H1 (cell line): ENCODE results near the gene PLA2G1B. TPM values are rescaled to one million over a fixed set of nuclear protein-coding genes. Genes with fewer than 3 reads are reported as not detected.

Experiments
- CTCF ChIA-PET: fragments of 300-600 bp; sonication (Branson Sonifier 250); formaldehyde crosslinking; loops from one replicate; lab custom pipeline; 2021; ENCODE audit not compliant: partially characterized antibody; lab: Charles Lee
- POLR2A ChIA-PET: fragments of 300-600 bp; sonication (Branson Sonifier 250); formaldehyde crosslinking; loops from one replicate; lab custom pipeline; 2021; ENCODE audit warnings: inconsistent platforms; ENCODE audit not compliant: partially characterized antibody; lab: Charles Lee
- DNase-seq, 2 experiments: peaks; one replicate each; pipeline versions ENCODE4 v3.0.0 to v3.0.0-alpha.2; 2010 to 2022; ENCODE audit warnings: low spot score in 2 of 2, low read depth in 1 of 2, mixed read lengths in 1 of 2
- FAIRE-seq: peaks from 2 replicates; lab custom pipeline; 2011; peaks lifted over from hg19 to GRCh38; lab: Jason Lieb, UNC
- H2AFZ ChIP-seq: 2 replicates; pipeline ENCODE4 v1.8.1; 2012; ENCODE audit warnings: low read length, inconsistent platforms
- H2AK5ac ChIP-seq: 2 replicates; pipeline ENCODE4 v1.6.1; 2013; ENCODE audit warnings: low read depth, low read length
- H2BK120ac ChIP-seq: replicated peaks from 2 replicates; pipeline ENCODE3; 2013; ENCODE audit warnings: low read depth, low read length, inconsistent platforms
- H2BK12ac ChIP-seq: 2 replicates; pipeline ENCODE4 v1.6.1; 2013; ENCODE audit warnings: low read depth, low read length
- H2BK15ac ChIP-seq: 2 replicates; pipeline ENCODE4 v1.6.1; 2013; ENCODE audit warnings: low read length
- H2BK20ac ChIP-seq: 2 replicates; pipeline ENCODE4 v1.6.1; 2013; ENCODE audit warnings: low read length
- H2BK5ac ChIP-seq: 2 replicates; pipeline ENCODE4 v1.6.1; 2013; ENCODE audit warnings: low read depth, low read length
- H3K14ac ChIP-seq: 2 replicates; pipeline ENCODE4 v1.6.1; 2013; ENCODE audit warnings: inconsistent platforms; ENCODE audit not compliant: insufficient read length
- H3K18ac ChIP-seq: 2 replicates; pipeline ENCODE4 v1.6.1; 2013; ENCODE audit warnings: low read length; ENCODE audit errors: extremely low read depth
- H3K23ac ChIP-seq: 2 replicates; pipeline ENCODE4 v1.6.1; 2013; ENCODE audit warnings: inconsistent platforms; ENCODE audit not compliant: insufficient read length
- H3K23me2 ChIP-seq: 2 replicates; pipeline ENCODE4 v1.6.1; 2013; ENCODE audit warnings: low read depth, low read length
- H3K27ac ChIP-seq: 2 replicates; pipeline ENCODE4 v1.6.1; 2011; ENCODE audit warnings: low read depth, low read length, inconsistent platforms
- H3K27me3 ChIP-seq, 4 experiments: replicated peaks in 1 of 4; 1 replicate in 1 of 4; 2 replicates in 3 of 4; pipeline versions ENCODE4 v1.6.1 to v1.8.1; 2011 to 2013; ENCODE audit warnings: low read length in 3 of 4, mild to moderate bottlenecking in 3 of 4, inconsistent platforms in 2 of 4, mixed read lengths in 2 of 4, moderate library complexity in 1 of 4; ENCODE audit not compliant: control insufficient read depth in 3 of 4, insufficient read depth in 3 of 4; ENCODE audit errors: extremely low read depth in 1 of 4
- H3K36me3 ChIP-seq, 4 experiments: 2 replicates each; pipeline versions ENCODE4 v1.6.1 to v1.8.1; 2011 to 2013; ENCODE audit warnings: mild to moderate bottlenecking in 4 of 4, low read length in 3 of 4, moderate library complexity in 2 of 4, control low read depth in 1 of 4, inconsistent platforms in 1 of 4; ENCODE audit not compliant: insufficient read depth in 4 of 4, control insufficient read depth in 2 of 4
- H3K4ac ChIP-seq: replicated peaks from 2 replicates; pipeline ENCODE3; 2013; ENCODE audit warnings: low read length, low read depth, mixed read lengths, inconsistent platforms; ENCODE audit not compliant: insufficient read length
- H3K4me1 ChIP-seq, 4 experiments: replicated peaks in 1 of 4; 1 replicate in 1 of 4; 2 replicates in 3 of 4; pipeline versions ENCODE4 v1.6.1 to v1.8.1; 2011 to 2013; ENCODE audit warnings: low read length in 3 of 4, inconsistent platforms in 2 of 4, mixed read lengths in 1 of 4; ENCODE audit not compliant: insufficient read depth in 4 of 4, control insufficient read depth in 3 of 4
- H3K4me2 ChIP-seq, 2 experiments: 2 replicates each; pipeline versions ENCODE4 v1.6.1 to v1.8.1; 2011 to 2013; ENCODE audit warnings: low read depth in 2 of 2, low read length in 2 of 2, control low read depth in 1 of 2, inconsistent platforms in 1 of 2, mild to moderate bottlenecking in 1 of 2; ENCODE audit not compliant: insufficient read depth in 1 of 2
- H3K4me3 ChIP-seq, 4 experiments: fragments of 200-600, 300-600 bp in 1 of 4; sonication (generic), shearing (Covaris generic), sonication (Bioruptor Twin) in 1 of 4; 2 replicates each; pipeline versions ENCODE4 v1.5.1 to v1.8.1; 2011 to 2016; ENCODE audit warnings: low read length in 4 of 4, low read depth in 3 of 4, control low read depth in 2 of 4, inconsistent platforms in 2 of 4, mild to moderate bottlenecking in 2 of 4, mixed read lengths in 1 of 4, moderate library complexity in 1 of 4; ENCODE audit not compliant: insufficient read depth in 2 of 4; ENCODE audit errors: extremely low read depth in 1 of 4
- H3K56ac ChIP-seq: replicated peaks from 2 replicates; pipeline ENCODE3; 2013; ENCODE audit warnings: low read depth, mild to moderate bottlenecking, mixed read lengths, low read length, inconsistent platforms; ENCODE audit not compliant: insufficient read length
- H3K79me1 ChIP-seq: 2 replicates; pipeline ENCODE4 v1.6.1; 2013; ENCODE audit warnings: low read depth, low read length, control low read depth
- H3K79me2 ChIP-seq, 2 experiments: 2 replicates each; pipeline versions ENCODE4 v1.6.1 to v1.8.1; 2012 to 2013; ENCODE audit warnings: low read length in 2 of 2, mild to moderate bottlenecking in 2 of 2, inconsistent platforms in 1 of 2; ENCODE audit not compliant: insufficient read depth in 2 of 2, control insufficient read depth in 1 of 2
- H3K9ac ChIP-seq, 4 experiments: replicated peaks in 1 of 4; 1 replicate in 1 of 4; 2 replicates in 3 of 4; pipeline versions ENCODE4 v1.6.1 to v1.8.1; 2011 to 2013; ENCODE audit warnings: low read depth in 3 of 4, low read length in 3 of 4, control low read depth in 2 of 4, mild to moderate bottlenecking in 2 of 4, moderate library complexity in 2 of 4, inconsistent platforms in 1 of 4; ENCODE audit errors: extremely low read depth in 1 of 4
- H3K9me3 ChIP-seq, 2 experiments: 2 replicates each; pipeline versions ENCODE4 v1.6.1 to v1.8.1; 2012 to 2013; ENCODE audit warnings: mild to moderate bottlenecking in 2 of 2, moderate library complexity in 2 of 2, control low read depth in 1 of 2, inconsistent platforms in 1 of 2, low read depth in 1 of 2, low read length in 1 of 2, mixed read lengths in 1 of 2; ENCODE audit not compliant: insufficient read depth in 2 of 2
- H4K20me1 ChIP-seq, 2 experiments: replicated peaks in 1 of 2; 2 replicates each; pipeline versions ENCODE3 to v1.8.1; 2011 to 2013; ENCODE audit warnings: inconsistent platforms in 2 of 2, low read length in 2 of 2, mild to moderate bottlenecking in 1 of 2; ENCODE audit not compliant: insufficient read depth in 2 of 2, control insufficient read depth in 1 of 2
- H4K5ac ChIP-seq: 2 replicates; pipeline ENCODE4 v1.6.1; 2013; ENCODE audit warnings: low read length, low read depth, mixed read lengths, inconsistent platforms; ENCODE audit not compliant: insufficient read length
- H4K8ac ChIP-seq: 2 replicates; pipeline ENCODE4 v1.8.0; 2013; ENCODE audit warnings: mild to moderate bottlenecking, moderate library complexity, low read length, inconsistent platforms; ENCODE audit not compliant: insufficient read depth; ENCODE audit errors: extremely low read depth
- H4K91ac ChIP-seq: replicated peaks from 2 replicates; pipeline ENCODE3; 2013; ENCODE audit warnings: low read length, mixed read lengths, inconsistent platforms; ENCODE audit not compliant: insufficient read length
- FOSL1 ChIP-seq: IDR thresholded peaks from 2 replicates; pipeline ENCODE4 v1.6.1; 2011; ENCODE audit warnings: mild to moderate bottlenecking, low read depth, low read length, moderate library complexity; ENCODE audit not compliant: insufficient read depth
- JUND ChIP-seq: IDR thresholded peaks from 2 replicates; pipeline ENCODE4 v1.6.1; 2011; ENCODE audit warnings: mild to moderate bottlenecking, improper control_type of control experiment, low read length
- KDM4A ChIP-seq: IDR thresholded peaks from one replicate; pipeline ENCODE4 v1.7.1; 2012; ENCODE audit warnings: low read depth, mild to moderate bottlenecking, moderate library complexity, low read length, inconsistent platforms; ENCODE audit not compliant: severe bottlenecking
- KDM5A ChIP-seq: fragments of 200-600 bp; IDR thresholded peaks from 2 replicates; pipeline ENCODE4 v1.7.1; 2012; ENCODE audit warnings: mild to moderate bottlenecking, low read length, inconsistent platforms, mixed read lengths
- NANOG ChIP-seq: IDR thresholded peaks from 2 replicates; pipeline ENCODE4 v1.6.1; 2011; ENCODE audit warnings: low read length, low read depth, mild to moderate bottlenecking, inconsistent platforms; ENCODE audit not compliant: insufficient read depth, poor library complexity, severe bottlenecking
- NRF1 ChIP-seq: IDR thresholded peaks from 2 replicates; pipeline ENCODE4 v1.6.1; 2011; ENCODE audit warnings: mild to moderate bottlenecking, low read depth, low read length, improper control_type of control experiment
- RAD21 ChIP-seq, 2 experiments: IDR thresholded peaks in 1 of 2; conservative IDR thresholded peaks in 1 of 2; 2 replicates each; pipeline ENCODE4 v1.6.1; 2011; ENCODE audit warnings: low read depth in 2 of 2, low read length in 2 of 2, improper control_type of control experiment in 1 of 2, inconsistent platforms in 1 of 2, mild to moderate bottlenecking in 1 of 2, moderate library complexity in 1 of 2
- RBBP5 ChIP-seq: IDR thresholded peaks from 2 replicates; pipeline ENCODE4 v1.7.1; 2012; ENCODE audit warnings: low read depth, mild to moderate bottlenecking, inconsistent platforms, low read length, moderate library complexity, borderline replicate concordance
- RFX5 ChIP-seq: IDR thresholded peaks from 2 replicates; pipeline ENCODE4 v1.6.1; 2011; ENCODE audit warnings: low read depth, low read length, improper control_type of control experiment, borderline replicate concordance
- SP1 ChIP-seq: IDR thresholded peaks from 2 replicates; pipeline ENCODE4 v1.6.1; 2011; ENCODE audit warnings: low read depth, low read length
- WGBS, 2 experiments: shearing (Covaris generic) in 1 of 2; methylation state at CpG; one replicate each; pipeline versions ENCODE4 v1.1.6 to v1.1.7; 2013 to 2015; ENCODE audit warnings: low lambda C conversion rate in 2 of 2, mixed read lengths in 2 of 2, inconsistent platforms in 1 of 2, low coverage in 1 of 2, missing lambda C conversion rate in 1 of 2; ENCODE audit not compliant: insufficient replicate concordance in 2 of 2, insufficient coverage in 1 of 2, insufficient read length in 1 of 2; ENCODE audit errors: extremely low coverage in 1 of 2, missing lambda C conversion rate in 1 of 2; 5-methylcytosine and 5-hydroxymethylcytosine counted together
- polyA plus RNA-seq, 7 experiments: library from polyadenylated mRNA; depleted of rRNA in 3 of 7; stranded (reverse) in 5 of 7; unstranded in 2 of 7; fragments of >200 nt in 5 of 7; fragments of 200-250 nt in 2 of 7; gene quantifications; 1 replicate in 5 of 7; 2 replicates in 1 of 7; 4 replicates in 1 of 7; pipeline versions ENCODE4 v1.2.1 to v1.2.3, GENCODE V29; 2011 to 2013; ENCODE audit warnings: missing spikeins in 2 of 7, mixed read lengths in 2 of 7
- total RNA-seq: library from RNA; stranded (reverse); fragmentation: NEBNext Ultra II Directional; extraction: Animal tissue kit (Norgen Biotek cat#: 25700); gene quantifications from 2 replicates; pipeline ENCODE4 v1.2.1, GENCODE V29; 2021

The PLA2G1B gene
- total and polyA plus RNA-seq, 2 of the 8 experiments (the other 6 are each of a cell fraction or from before 2014, with no cell fraction given): not detected

DNA sequence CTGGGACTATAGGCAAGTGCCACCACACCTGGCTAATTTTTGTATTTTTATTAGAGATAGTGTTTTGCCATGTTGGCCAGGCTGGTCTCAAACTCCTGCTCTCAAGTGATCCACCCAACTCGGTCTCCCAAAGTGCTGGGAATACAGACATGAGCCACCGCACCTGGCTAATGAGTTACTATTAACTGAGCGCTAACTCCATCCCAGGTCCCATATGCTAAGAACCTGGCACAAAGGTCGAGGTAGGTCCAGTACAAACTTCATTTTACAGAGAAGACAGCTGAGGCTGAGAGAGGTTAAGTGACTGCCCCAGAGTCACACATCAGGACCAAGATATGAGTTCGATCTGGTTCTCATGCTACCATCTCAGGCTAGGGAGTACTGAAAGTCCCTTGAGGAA lies 4.5 kb upstream of the PLA2G1B start:
- no peak overlapping the region for H2BK120ac ChIP-seq
- no peaks in the 10 kb centered on the region for H3K4me1 ChIP-seq
- H3K79me1 ChIP-seq: no peaks in the 10 kb centered on the region
- TF ChIP-seq KDM5A (no peak), KDM4A (no peak), RAD21 (IDR thresholded peaks at IDR 0.05 in 1 of 2, conservative IDR thresholded peaks at IDR 0.05 in 1 of 2; ENCODE audit: low read depth in 2 of 2, low read length in 2 of 2) (no peak), FOSL1 (no peak), RFX5 (no peak), JUND (no peak), RBBP5 (no peak), NRF1 (no peak), SP1 (no peak), NANOG (no peak)
- no peaks in the 10 kb centered on the region for H4K20me1 ChIP-seq
- H2BK20ac ChIP-seq: no peak overlapping the region
- H3K9ac ChIP-seq: no peak overlapping the region
- H3K27ac ChIP-seq: no peak overlapping the region
- peaks cover 2% of the 10 kb centered on the region; the same call in 1 of the 2 replicates for H3K23me2 ChIP-seq
- H3K18ac ChIP-seq: no peak overlapping the region
- H4K5ac ChIP-seq: no peak overlapping the region
- H2AK5ac ChIP-seq: no peak overlapping the region
- no peak overlapping the region for H2AFZ ChIP-seq
- no peak overlapping the region for H3K56ac ChIP-seq
- no peak overlapping the region for H3K23ac ChIP-seq
- CTCF ChIA-PET: interaction anchor here (0.9 to 2.3 kb wide), 8 partner anchors 16 to 136 kb away, joined by 3 to 8 read pairs (median 3); no protein-coding TSS in a partner anchor
- WGBS, 2 experiments: 84% methylated on average over 5 of the region's 5 CpGs; no CpG with 5 or more reads in 1 of the 2 experiments
- H3K14ac ChIP-seq: no peak overlapping the region
- no peak overlapping the region for H2BK12ac ChIP-seq
- H2BK5ac ChIP-seq: no peak overlapping the region
- no peak overlapping the region for H2BK15ac ChIP-seq
- no peak overlapping the region for H3K4me2 ChIP-seq
- no peaks in the 10 kb centered on the region for H3K79me2 ChIP-seq
- no peak overlapping the region for H4K91ac ChIP-seq
- DNase-seq (no peak), FAIRE-seq (no peak)
- no peaks in the 10 kb centered on the region; a peak in 1 of 7 replicates for H3K27me3 ChIP-seq
- no peak overlapping the region for H3K4ac ChIP-seq
- H3K9me3 ChIP-seq: peaks cover 3 to 9% of the 10 kb centered on the region in 2 experiments
- POLR2A ChIA-PET: interaction anchor here (1.9 kb wide), 1 partner anchor 40 kb away, joined by 7 read pairs; the partner anchor contains the start of gene RNU4-2
- H4K8ac ChIP-seq: no peak overlapping the region
- no peak overlapping the region for H3K4me3 ChIP-seq
- H3K36me3 ChIP-seq: no peaks in the 10 kb centered on the region
